NCI-H1694 treated with DMSO at 0.1 percent for 48 hours (cell line): ENCODE data around the gene MOB3B.

Source experiments
- DNase-seq: peaks from one replicate; lab custom pipeline; 2025; lab: John Stamatoyannopoulos, UW

MOB3B gene

DNA sequence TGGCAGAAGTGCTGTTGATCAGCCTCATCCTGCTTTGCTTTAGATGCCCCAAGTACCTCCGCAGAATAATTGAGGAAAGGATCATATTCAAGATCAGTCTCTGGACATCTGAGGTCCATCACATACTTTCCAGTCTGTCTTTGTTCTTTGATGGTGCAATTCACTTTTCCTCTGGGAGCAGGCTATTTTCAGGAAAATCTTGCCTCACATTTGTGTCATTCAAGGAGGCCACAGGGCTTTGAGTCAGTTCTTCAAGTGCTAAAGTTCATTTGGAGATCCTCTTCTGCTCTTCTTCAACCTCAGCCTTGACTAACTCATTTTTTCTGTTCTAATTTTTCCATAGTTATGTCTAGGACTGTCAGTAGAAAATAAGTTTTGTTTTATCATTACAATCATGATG is 251.2 kb downstream of the MOB3B start:
- DNase-seq, result no peak

DNA sequence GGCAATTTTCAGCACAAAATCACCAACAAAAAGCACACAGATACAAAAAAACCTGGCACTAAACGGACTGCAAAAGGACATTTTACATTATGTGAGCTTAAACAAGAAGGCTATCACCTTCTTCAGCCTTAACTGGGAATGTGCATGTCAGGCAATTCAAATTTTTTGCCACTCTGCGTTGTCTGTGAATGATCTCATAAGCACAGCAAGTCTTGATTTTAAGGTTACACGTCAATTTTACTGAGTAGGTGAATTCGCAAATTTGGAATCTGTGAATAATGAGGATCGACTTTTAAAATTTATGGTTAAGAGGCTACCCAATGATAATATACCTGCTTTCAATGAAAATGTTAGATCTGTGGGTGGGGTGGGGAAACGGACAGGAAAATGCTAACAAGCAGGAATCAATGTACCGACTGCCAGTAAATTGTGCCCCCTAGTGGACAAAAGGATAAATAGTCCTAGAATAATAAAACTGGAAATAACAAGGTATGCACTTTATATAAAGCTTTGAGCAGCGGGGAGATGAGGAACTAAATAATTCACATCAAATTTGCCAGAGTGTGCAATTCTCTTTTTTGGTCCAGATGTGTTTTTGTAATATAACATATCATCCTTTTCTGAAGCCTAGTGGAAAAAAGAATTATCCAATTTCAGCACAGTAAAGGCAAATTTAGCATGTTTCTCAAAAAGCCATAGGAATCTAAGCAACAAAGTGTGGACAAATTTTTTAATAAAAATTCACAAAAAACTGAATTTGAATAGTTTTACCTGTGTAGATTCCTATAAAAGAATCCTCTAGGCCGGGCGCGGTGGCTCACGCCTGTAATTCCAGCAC is 253.2 kb downstream of the MOB3B start:
- peak; percentile 80 for DNase-seq
